ENCODE data around the gene CDK14. TPM values are rescaled to one million over a fixed set of nuclear protein-coding genes. Genes with fewer than 3 reads are reported as not detected.

CDK14 gene
- total RNA-seq, 1 experiment from 2014 or later: 57.9 TPM

GRCh38 chr7:91180746-91181145 lies 584.6 kb downstream of the CDK14 start (continued):
- TF ChIP-seq, protein P1, sequence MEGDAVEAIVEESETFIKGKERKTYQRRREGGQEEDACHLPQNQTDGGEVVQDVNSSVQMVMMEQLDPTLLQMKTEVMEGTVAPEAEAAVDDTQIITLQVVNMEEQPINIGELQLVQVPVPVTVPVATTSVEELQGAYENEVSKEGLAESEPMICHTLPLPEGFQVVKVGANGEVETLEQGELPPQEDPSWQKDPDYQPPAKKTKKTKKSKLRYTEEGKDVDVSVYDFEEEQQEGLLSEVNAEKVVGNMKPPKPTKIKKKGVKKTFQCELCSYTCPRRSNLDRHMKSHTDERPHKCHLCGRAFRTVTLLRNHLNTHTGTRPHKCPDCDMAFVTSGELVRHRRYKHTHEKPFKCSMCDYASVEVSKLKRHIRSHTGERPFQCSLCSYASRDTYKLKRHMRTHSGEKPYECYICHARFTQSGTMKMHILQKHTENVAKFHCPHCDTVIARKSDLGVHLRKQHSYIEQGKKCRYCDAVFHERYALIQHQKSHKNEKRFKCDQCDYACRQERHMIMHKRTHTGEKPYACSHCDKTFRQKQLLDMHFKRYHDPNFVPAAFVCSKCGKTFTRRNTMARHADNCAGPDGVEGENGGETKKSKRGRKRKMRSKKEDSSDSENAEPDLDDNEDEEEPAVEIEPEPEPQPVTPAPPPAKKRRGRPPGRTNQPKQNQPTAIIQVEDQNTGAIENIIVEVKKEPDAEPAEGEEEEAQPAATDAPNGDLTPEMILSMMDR (IDR thresholded peaks at IDR 0.05): no peak
- TF ChIP-seq, protein P2, sequence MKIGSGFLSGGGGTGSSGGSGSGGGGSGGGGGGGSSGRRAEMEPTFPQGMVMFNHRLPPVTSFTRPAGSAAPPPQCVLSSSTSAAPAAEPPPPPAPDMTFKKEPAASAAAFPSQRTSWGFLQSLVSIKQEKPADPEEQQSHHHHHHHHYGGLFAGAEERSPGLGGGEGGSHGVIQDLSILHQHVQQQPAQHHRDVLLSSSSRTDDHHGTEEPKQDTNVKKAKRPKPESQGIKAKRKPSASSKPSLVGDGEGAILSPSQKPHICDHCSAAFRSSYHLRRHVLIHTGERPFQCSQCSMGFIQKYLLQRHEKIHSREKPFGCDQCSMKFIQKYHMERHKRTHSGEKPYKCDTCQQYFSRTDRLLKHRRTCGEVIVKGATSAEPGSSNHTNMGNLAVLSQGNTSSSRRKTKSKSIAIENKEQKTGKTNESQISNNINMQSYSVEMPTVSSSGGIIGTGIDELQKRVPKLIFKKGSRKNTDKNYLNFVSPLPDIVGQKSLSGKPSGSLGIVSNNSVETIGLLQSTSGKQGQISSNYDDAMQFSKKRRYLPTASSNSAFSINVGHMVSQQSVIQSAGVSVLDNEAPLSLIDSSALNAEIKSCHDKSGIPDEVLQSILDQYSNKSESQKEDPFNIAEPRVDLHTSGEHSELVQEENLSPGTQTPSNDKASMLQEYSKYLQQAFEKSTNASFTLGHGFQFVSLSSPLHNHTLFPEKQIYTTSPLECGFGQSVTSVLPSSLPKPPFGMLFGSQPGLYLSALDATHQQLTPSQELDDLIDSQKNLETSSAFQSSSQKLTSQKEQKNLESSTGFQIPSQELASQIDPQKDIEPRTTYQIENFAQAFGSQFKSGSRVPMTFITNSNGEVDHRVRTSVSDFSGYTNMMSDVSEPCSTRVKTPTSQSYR (CRISPR knock-in tag; IDR thresholded peaks at IDR 0.05): no peak
- TF ChIP-seq NR1H2 (CRISPR knock-in tag; IDR thresholded peaks at IDR 0.05): no peak

DNA sequence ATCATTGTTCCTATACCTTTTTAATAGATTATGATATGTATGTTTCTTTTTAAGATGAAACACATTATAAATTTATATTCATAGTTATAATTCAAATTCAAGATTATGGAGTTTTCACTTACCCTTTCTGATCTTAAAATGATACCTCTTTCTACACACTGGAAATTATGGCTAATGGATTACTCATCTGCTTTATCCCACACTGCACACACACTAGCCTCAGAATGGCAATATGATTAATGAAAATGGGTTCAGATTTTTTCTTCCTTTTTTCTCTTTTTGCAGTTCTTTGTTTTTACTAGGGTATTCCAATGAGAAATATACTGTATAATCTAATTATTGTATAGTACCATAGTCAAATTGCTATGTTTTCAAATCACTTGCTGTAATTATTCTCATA lies 585.8 kb downstream of the CDK14 start:
- DNase-seq (ENCODE audit: low spot score): no peak
- ChIA-PET CTCF (no interaction called here), POLR2A (no interaction called here)
- H3K27ac Mint-ChIP-seq: no peak overlapping the region
- H3K4me3 Mint-ChIP-seq: no peak overlapping the region
- H3K9me3 Mint-ChIP-seq: peaks cover 19% of the 10 kb centered on the region
- ATAC-seq: no peak
- no peaks in the 10 kb centered on the region for H3K27me3 Mint-ChIP-seq (ENCODE audit: low read depth)
- TF ChIP-seq ZNF219 (CRISPR knock-in tag; IDR thresholded peaks at IDR 0.05; ENCODE audit: borderline replicate concordance): no peak
- TF ChIP-seq IRF1 (CRISPR knock-in tag; IDR thresholded peaks at IDR 0.05): no peak
- no peak for TF ChIP-seq ESRRA (CRISPR knock-in tag; IDR thresholded peaks at IDR 0.05; ENCODE audit: borderline replicate concordance)
- TF ChIP-seq, protein P3, sequence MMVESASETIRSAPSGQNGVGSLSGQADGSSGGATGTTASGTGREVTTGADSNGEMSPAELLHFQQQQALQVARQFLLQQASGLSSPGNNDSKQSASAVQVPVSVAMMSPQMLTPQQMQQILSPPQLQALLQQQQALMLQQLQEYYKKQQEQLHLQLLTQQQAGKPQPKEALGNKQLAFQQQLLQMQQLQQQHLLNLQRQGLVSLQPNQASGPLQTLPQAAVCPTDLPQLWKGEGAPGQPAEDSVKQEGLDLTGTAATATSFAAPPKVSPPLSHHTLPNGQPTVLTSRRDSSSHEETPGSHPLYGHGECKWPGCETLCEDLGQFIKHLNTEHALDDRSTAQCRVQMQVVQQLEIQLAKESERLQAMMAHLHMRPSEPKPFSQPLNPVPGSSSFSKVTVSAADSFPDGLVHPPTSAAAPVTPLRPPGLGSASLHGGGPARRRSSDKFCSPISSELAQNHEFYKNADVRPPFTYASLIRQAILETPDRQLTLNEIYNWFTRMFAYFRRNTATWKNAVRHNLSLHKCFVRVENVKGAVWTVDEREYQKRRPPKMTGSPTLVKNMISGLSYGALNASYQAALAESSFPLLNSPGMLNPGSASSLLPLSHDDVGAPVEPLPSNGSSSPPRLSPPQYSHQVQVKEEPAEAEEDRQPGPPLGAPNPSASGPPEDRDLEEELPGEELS (CRISPR knock-in tag; IDR thresholded peaks at IDR 0.05): no peak
- TF ChIP-seq ETV6 (CRISPR knock-in tag; IDR thresholded peaks at IDR 0.05): no peak
- TF ChIP-seq NFYB (CRISPR knock-in tag; conservative IDR thresholded peaks at IDR 0.05; ENCODE audit: low read depth): no peak
- TF ChIP-seq ZNF532 (CRISPR knock-in tag; IDR thresholded peaks at IDR 0.05; ENCODE audit: borderline replicate concordance): no peak
- TF ChIP-seq, protein P4, sequence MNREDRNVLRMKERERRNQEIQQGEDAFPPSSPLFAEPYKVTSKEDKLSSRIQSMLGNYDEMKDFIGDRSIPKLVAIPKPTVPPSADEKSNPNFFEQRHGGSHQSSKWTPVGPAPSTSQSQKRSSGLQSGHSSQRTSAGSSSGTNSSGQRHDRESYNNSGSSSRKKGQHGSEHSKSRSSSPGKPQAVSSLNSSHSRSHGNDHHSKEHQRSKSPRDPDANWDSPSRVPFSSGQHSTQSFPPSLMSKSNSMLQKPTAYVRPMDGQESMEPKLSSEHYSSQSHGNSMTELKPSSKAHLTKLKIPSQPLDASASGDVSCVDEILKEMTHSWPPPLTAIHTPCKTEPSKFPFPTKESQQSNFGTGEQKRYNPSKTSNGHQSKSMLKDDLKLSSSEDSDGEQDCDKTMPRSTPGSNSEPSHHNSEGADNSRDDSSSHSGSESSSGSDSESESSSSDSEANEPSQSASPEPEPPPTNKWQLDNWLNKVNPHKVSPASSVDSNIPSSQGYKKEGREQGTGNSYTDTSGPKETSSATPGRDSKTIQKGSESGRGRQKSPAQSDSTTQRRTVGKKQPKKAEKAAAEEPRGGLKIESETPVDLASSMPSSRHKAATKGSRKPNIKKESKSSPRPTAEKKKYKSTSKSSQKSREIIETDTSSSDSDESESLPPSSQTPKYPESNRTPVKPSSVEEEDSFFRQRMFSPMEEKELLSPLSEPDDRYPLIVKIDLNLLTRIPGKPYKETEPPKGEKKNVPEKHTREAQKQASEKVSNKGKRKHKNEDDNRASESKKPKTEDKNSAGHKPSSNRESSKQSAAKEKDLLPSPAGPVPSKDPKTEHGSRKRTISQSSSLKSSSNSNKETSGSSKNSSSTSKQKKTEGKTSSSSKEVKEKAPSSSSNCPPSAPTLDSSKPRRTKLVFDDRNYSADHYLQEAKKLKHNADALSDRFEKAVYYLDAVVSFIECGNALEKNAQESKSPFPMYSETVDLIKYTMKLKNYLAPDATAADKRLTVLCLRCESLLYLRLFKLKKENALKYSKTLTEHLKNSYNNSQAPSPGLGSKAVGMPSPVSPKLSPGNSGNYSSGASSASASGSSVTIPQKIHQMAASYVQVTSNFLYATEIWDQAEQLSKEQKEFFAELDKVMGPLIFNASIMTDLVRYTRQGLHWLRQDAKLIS (CRISPR knock-in tag; IDR thresholded peaks at IDR 0.05; ENCODE audit: borderline replicate concordance): no peak
- TF ChIP-seq, protein P5, sequence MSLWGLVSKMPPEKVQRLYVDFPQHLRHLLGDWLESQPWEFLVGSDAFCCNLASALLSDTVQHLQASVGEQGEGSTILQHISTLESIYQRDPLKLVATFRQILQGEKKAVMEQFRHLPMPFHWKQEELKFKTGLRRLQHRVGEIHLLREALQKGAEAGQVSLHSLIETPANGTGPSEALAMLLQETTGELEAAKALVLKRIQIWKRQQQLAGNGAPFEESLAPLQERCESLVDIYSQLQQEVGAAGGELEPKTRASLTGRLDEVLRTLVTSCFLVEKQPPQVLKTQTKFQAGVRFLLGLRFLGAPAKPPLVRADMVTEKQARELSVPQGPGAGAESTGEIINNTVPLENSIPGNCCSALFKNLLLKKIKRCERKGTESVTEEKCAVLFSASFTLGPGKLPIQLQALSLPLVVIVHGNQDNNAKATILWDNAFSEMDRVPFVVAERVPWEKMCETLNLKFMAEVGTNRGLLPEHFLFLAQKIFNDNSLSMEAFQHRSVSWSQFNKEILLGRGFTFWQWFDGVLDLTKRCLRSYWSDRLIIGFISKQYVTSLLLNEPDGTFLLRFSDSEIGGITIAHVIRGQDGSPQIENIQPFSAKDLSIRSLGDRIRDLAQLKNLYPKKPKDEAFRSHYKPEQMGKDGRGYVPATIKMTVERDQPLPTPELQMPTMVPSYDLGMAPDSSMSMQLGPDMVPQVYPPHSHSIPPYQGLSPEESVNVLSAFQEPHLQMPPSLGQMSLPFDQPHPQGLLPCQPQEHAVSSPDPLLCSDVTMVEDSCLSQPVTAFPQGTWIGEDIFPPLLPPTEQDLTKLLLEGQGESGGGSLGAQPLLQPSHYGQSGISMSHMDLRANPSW (CRISPR knock-in tag; conservative IDR thresholded peaks at IDR 0.05; ENCODE audit: low read depth): no peak
- TF ChIP-seq NFE2L1 (CRISPR knock-in tag; IDR thresholded peaks at IDR 0.05): no peak
- TF ChIP-seq GRHL2 (CRISPR knock-in tag; IDR thresholded peaks at IDR 0.05; ENCODE audit: insufficient replicate concordance, severe bottlenecking): no peak
- no peak for TF ChIP-seq ZNF121 (CRISPR knock-in tag; IDR thresholded peaks at IDR 0.05)
- TF ChIP-seq TEAD1 (CRISPR knock-in tag; IDR thresholded peaks at IDR 0.05): no peak
- H3K4me1 Mint-ChIP-seq: peaks cover 8% of the 10 kb centered on the region
- no peaks in the 10 kb centered on the region; the same call in 1 of the 2 replicates for H3K36me3 Mint-ChIP-seq
